Measurements from ENCODE around the gene RAB40C.

DNA sequence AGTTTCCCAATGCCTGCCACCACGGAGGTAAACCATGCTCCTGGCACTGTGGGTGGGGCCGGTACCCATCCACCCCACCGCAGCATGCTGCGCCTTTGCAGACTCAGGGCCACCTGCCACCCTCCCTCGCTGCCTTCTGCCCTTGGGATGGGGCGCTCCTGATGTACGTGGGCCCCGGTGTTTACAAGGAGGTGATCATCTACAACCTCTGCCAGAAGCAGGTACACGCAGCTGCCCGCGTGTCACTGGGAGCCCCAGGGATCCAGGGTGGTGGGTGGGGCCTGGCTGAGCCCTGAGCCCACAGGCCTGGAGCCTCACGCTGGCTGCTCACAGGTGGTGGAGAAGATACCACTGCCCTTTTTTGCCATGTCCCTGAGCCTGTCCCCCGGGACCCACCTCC is 76.7 kb downstream of the RAB40C start:
- TF ChIP-seq FOS (IDR thresholded peaks at IDR 0.05; ENCODE audit: borderline replicate concordance, extremely low read depth, insufficient read length) (no peak), HDAC2 (IDR thresholded peaks at IDR 0.05) (no peak), ZNF207 (IDR thresholded peaks at IDR 0.05; ENCODE audit: borderline replicate concordance) (no peak), JUND (IDR thresholded peaks at IDR 0.05; ENCODE audit: low read depth, low read length) (no peak), SREBF1 (IDR thresholded peaks at IDR 0.05; ENCODE audit: low read length) (no peak), MXI1 (IDR thresholded peaks at IDR 0.05; ENCODE audit: low read depth, low read length) (no peak), IKZF1 (conservative IDR thresholded peaks at IDR 0.05) (no peak), RAD21 (IDR thresholded peaks at IDR 0.05; ENCODE audit: insufficient read depth, low read depth, low read length) (no peak), TAF1 (IDR thresholded peaks at IDR 0.05; ENCODE audit: borderline replicate concordance, low read depth, low read length) (no peak)
- TF ChIP-seq, protein P1, sequence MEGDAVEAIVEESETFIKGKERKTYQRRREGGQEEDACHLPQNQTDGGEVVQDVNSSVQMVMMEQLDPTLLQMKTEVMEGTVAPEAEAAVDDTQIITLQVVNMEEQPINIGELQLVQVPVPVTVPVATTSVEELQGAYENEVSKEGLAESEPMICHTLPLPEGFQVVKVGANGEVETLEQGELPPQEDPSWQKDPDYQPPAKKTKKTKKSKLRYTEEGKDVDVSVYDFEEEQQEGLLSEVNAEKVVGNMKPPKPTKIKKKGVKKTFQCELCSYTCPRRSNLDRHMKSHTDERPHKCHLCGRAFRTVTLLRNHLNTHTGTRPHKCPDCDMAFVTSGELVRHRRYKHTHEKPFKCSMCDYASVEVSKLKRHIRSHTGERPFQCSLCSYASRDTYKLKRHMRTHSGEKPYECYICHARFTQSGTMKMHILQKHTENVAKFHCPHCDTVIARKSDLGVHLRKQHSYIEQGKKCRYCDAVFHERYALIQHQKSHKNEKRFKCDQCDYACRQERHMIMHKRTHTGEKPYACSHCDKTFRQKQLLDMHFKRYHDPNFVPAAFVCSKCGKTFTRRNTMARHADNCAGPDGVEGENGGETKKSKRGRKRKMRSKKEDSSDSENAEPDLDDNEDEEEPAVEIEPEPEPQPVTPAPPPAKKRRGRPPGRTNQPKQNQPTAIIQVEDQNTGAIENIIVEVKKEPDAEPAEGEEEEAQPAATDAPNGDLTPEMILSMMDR (IDR thresholded peaks at IDR 0.05 in 2 of 3, conservative IDR thresholded peaks at IDR 0.05 in 1 of 3; ENCODE audit: control insufficient read depth in 2 of 3, extremely low read depth in 1 of 3, insufficient read depth in 1 of 3, low read depth in 3 of 3, low read length in 3 of 3) = no peak
